Bladder microvascular endothelial cell (primary cell): Measurements from ENCODE around the gene MED19. TPM values are rescaled to one million over a fixed set of nuclear protein-coding genes. Genes with fewer than 3 reads are reported as not detected.

Experiments
- total RNA-seq: library from RNA; depleted of rRNA; stranded (reverse); fragments of >200 nt; gene quantifications from 2 replicates; pipeline ENCODE4 v1.2.3, GENCODE V29; 2014

MED19 gene
- 15.2 and 16.4 TPM in 2 replicates for total RNA-seq

GRCh38 chr11:57711414-57712255, at the start of gene MED19:
TSS of gene MED19 (minus strand) at chr11:57712215. CDS start at chr11:57712179, 36 bp downstream.

GRCh38 chr11:57751676-57752253, 39.8 kb upstream of the MED19 start, which contains the start of gene BTBD18:
TSS of gene BTBD18 (minus strand) at chr11:57751819. CDS start at chr11:57751188, 631 bp downstream.

GRCh38 chr11:57741132-57742086, 29.4 kb upstream of the MED19 start, which contains the start of gene SELENOH:
TSS of gene SELENOH (plus strand) at chr11:57741491. CDS start at chr11:57741596, 105 bp downstream.

GRCh38 chr11:57712256-57713150, 488 bp upstream of the MED19 start, which contains the start of gene TMX2:
TSS of gene TMX2 (plus strand) at chr11:57712593. CDS start at chr11:57712619, 26 bp downstream.

GRCh38 chr11:57667736-57668433, 44.1 kb downstream of the MED19 start, which contains the start of gene ZDHHC5:
TSS of gene ZDHHC5 (plus strand) at chr11:57668114. CDS start at chr11:57673091, 4,977 bp downstream.

GRCh38 chr11:57657194-57658022, 54.6 kb downstream of the MED19 start, which contains the start of gene CLP1:
TSS of gene CLP1 (plus strand) at chr11:57657762. CDS start at chr11:57659477, 1,715 bp downstream.

Other genes starting within 250 kb of the MED19 start
- gene SLC43A1, start 196.5 kb downstream of the MED19 start, total RNA-seq, result 8.7 and 15.5 TPM in 2 replicates
- gene TIMM10, start 181.5 kb downstream of the MED19 start, total RNA-seq, result 44.8 and 75.6 TPM in 2 replicates
- not detected in 2 replicates for gene SMTNL1, start 174.6 kb downstream of the MED19 start, total RNA-seq
- 32.7 and 45.5 TPM in 2 replicates for gene UBE2L6, start 144.5 kb downstream of the MED19 start, total RNA-seq
- gene SERPING1, start 114.5 kb downstream of the MED19 start, total RNA-seq, result 0.13 and 0.16 TPM in 2 replicates
- gene YPEL4, start 62.3 kb downstream of the MED19 start, total RNA-seq, result 0.16 TPM in 1 of 2 replicates, not detected in the other
- 16.7 and 24.8 TPM in 2 replicates for gene CLP1, start 54.5 kb downstream of the MED19 start, total RNA-seq
- gene ZDHHC5, start 44.1 kb downstream of the MED19 start, total RNA-seq, result 24.0 and 41.2 TPM in 2 replicates
- 40.0 and 72.9 TPM in 2 replicates for gene TMX2, start 378 bp upstream of the MED19 start, total RNA-seq
- 49.3 and 68.5 TPM in 2 replicates for gene SELENOH, start 29.3 kb upstream of the MED19 start, total RNA-seq
- gene BTBD18, start 39.6 kb upstream of the MED19 start, total RNA-seq, result not detected in 2 replicates
- 169 and 366 TPM in 2 replicates for gene CTNND1, start 49.6 kb upstream of the MED19 start, total RNA-seq